K562 (cell line): Measurements from ENCODE around the gene DIP2C. TPM values are rescaled to one million over a fixed set of nuclear protein-coding genes. Genes with fewer than 3 reads are reported as not detected.

ENCODE experiments used
- ATAC-seq: fragments of 200-7000 bp; cut with Tn5 transposase; 3 replicates; pipeline ENCODE4 v1.9.1; 2020; ENCODE audit warnings: moderate library complexity
- BruUV-seq: library from RNA; stranded (reverse); fragments of 400-500 nt; replicated peaks from 2 replicates; lab custom pipeline; 2021; lab: Mats Ljungman, UMichigan
- CTCF ChIA-PET: fragments of 300-600 bp; formaldehyde crosslinking; extraction: SDS; loops from one replicate; lab custom pipeline; 2021; ENCODE audit warnings: low intra/inter-chr PET ratio; lab: Yijun Ruan, JAX
- POLR2A ChIA-PET: fragments of 300-600, 350-650 bp; sonication (Branson Sonifier 250); formaldehyde crosslinking; extraction: SDS; loops from one replicate; lab custom pipeline; 2021; ENCODE audit warnings: antibody characterized with exemption, inconsistent platforms; lab: Yijun Ruan, JAX
- DNase-seq, 4 experiments: peaks; one replicate each; pipeline versions ENCODE4 v3.0.0 to v3.0.0-alpha.2; 2011 to 2018; ENCODE audit warnings: low spot score in 3 of 4, mixed read lengths in 3 of 4; ENCODE audit errors: extremely low read depth in 1 of 4
- FAIRE-seq: peaks from 2 replicates; lab custom pipeline; 2011; peaks lifted over from hg19 to GRCh38; lab: Jason Lieb, UNC
- H2AFZ ChIP-seq: 2 replicates; pipeline ENCODE4 v1.6.0; 2011; ENCODE audit warnings: low read depth, low read length, control low read depth, inconsistent platforms
- H3K27ac ChIP-seq: fragments of 200-600 bp; 3 replicates; pipeline ENCODE4 v1.8.0; 2011; ENCODE audit warnings: low read depth, mild to moderate bottlenecking, control low read depth, inconsistent platforms, low read length, moderate library complexity, mixed read lengths; ENCODE audit errors: extremely low read depth
- H3K27me3 ChIP-seq, 2 experiments: fragments of 300-600 bp in 1 of 2; 2 replicates in 1 of 2; 3 replicates in 1 of 2; pipeline versions ENCODE4 v1.6.0 to v1.8.0; 2011; ENCODE audit warnings: inconsistent platforms in 2 of 2, low read length in 2 of 2, mild to moderate bottlenecking in 1 of 2, mixed read lengths in 1 of 2, moderate library complexity in 1 of 2; ENCODE audit not compliant: control insufficient read depth in 2 of 2, insufficient read depth in 2 of 2
- H3K36me3 ChIP-seq: fragments of 300-600 bp; 3 replicates; pipeline ENCODE4 v1.8.0; 2011; ENCODE audit warnings: mild to moderate bottlenecking, low read length, inconsistent platforms; ENCODE audit not compliant: control insufficient read depth, insufficient read depth
- H3K4me1 ChIP-seq, 2 experiments: fragments of 200-600 bp in 1 of 2; replicated peaks in 1 of 2; 2 replicates in 1 of 2; 3 replicates in 1 of 2; pipeline versions ENCODE4 v1.5.1 to v1.8.0; 2011; ENCODE audit warnings: inconsistent platforms in 2 of 2, low read length in 2 of 2, mild to moderate bottlenecking in 1 of 2, mixed read lengths in 1 of 2, moderate library complexity in 1 of 2; ENCODE audit not compliant: control insufficient read depth in 2 of 2, insufficient read depth in 2 of 2
- H3K4me2 ChIP-seq: 2 replicates; pipeline ENCODE4 v1.6.1; 2011; ENCODE audit warnings: low read length, control low read depth, inconsistent platforms, mixed read lengths; ENCODE audit not compliant: insufficient read depth
- H3K4me3 ChIP-seq: fragments of 200-600 bp; sonication (generic), shearing (Covaris generic); 2 replicates; pipeline ENCODE4 v1.5.1; 2016; ENCODE audit warnings: control low read depth, inconsistent platforms
- H3K79me2 ChIP-seq: fragments of 200-600 bp; 3 replicates; pipeline ENCODE4 v1.8.0; 2011; ENCODE audit warnings: low read length, inconsistent platforms; ENCODE audit not compliant: control insufficient read depth, insufficient read depth
- H3K9ac ChIP-seq, 2 experiments: 2 replicates each; pipeline versions ENCODE4 v1.6.0 to v1.6.1; 2011; ENCODE audit warnings: low read depth in 2 of 2, low read length in 2 of 2, control low read depth in 1 of 2, inconsistent platforms in 1 of 2, mild to moderate bottlenecking in 1 of 2, mixed read lengths in 1 of 2; ENCODE audit not compliant: insufficient read depth in 1 of 2
- H3K9me1 ChIP-seq: one replicate; pipeline ENCODE4 v1.6.0; 2011; ENCODE audit warnings: inconsistent platforms, mild to moderate bottlenecking, low read length, moderate library complexity; ENCODE audit not compliant: control insufficient read depth, insufficient read depth
- H3K9me3 ChIP-seq: replicated peaks from 2 replicates; pipeline ENCODE4 v1.5.1; 2011; ENCODE audit warnings: low read depth, low read length, inconsistent platforms; ENCODE audit not compliant: control insufficient read depth, insufficient read depth
- H4K20me1 ChIP-seq: replicated peaks from 2 replicates; pipeline ENCODE4 v1.6.1; 2011; ENCODE audit warnings: low read length, inconsistent platforms, mixed read lengths; ENCODE audit not compliant: control insufficient read depth, insufficient read depth
- E2F5 ChIP-seq: sonication (generic); formaldehyde crosslinking; IDR thresholded peaks from 2 replicates; pipeline ENCODE4 v1.8.0; 2022; ENCODE audit warnings: mild to moderate bottlenecking, missing genetic modification reagents
- HMGXB4 ChIP-seq: sonication (generic); formaldehyde crosslinking; IDR thresholded peaks from 2 replicates; pipeline ENCODE4 v1.8.1; 2023; ENCODE audit warnings: mild to moderate bottlenecking, missing genetic modification reagents
- ID3 ChIP-seq, 2 experiments: fragments of 250-450 bp in 1 of 2; fragments of 450-650 bp in 1 of 2; sonication (Bioruptor Pico) in 1 of 2; IDR thresholded peaks; 2 replicates each; pipeline versions ENCODE4 v1.6.1 to v1.8.0; 2016 to 2021; ENCODE audit warnings: mild to moderate bottlenecking in 2 of 2, moderate library complexity in 2 of 2, missing compliant biosample characterization in 1 of 2, missing genetic modification characterization in 1 of 2
- IFI16 ChIP-seq: fragments of 250-450 bp; sonication (Bioruptor Pico); IDR thresholded peaks from 2 replicates; pipeline ENCODE4 v2.1.2; 2022; ENCODE audit warnings: mild to moderate bottlenecking, inconsistent platforms
- MYNN ChIP-seq, 2 experiments: sonication (generic); formaldehyde crosslinking in 1 of 2; IDR thresholded peaks; 2 replicates each; pipeline versions ENCODE4 v1.5.0 to v1.6.1; 2016 to 2020; ENCODE audit warnings: antibody characterized with exemption in 1 of 2, missing genetic modification reagents in 1 of 2
- RHOXF2B ChIP-seq: fragments of 250-450 bp; sonication (Bioruptor Pico); conservative IDR thresholded peaks from 2 replicates; pipeline ENCODE4 v1.5.1; 2021
- TOE1 ChIP-seq, 2 experiments: fragments of 450-650 bp in 1 of 2; sonication (generic) in 1 of 2; formaldehyde crosslinking in 1 of 2; IDR thresholded peaks; 2 replicates each; pipeline versions ENCODE4 v1.7.1 to v1.8.0; 2016 to 2022; ENCODE audit warnings: borderline replicate concordance in 2 of 2, mild to moderate bottlenecking in 2 of 2, antibody characterized with exemption in 1 of 2, inconsistent platforms in 1 of 2, low read depth in 1 of 2, missing genetic modification reagents in 1 of 2, moderate library complexity in 1 of 2
- ZNF592 ChIP-seq: fragments of 450-650 bp; IDR thresholded peaks from 2 replicates; pipeline ENCODE4 v1.6.1; 2017; ENCODE audit warnings: antibody characterized with exemption, mild to moderate bottlenecking
- WGBS: fragments of 100-300 bp; shearing (Covaris generic); methylation state at CpG from one replicate; pipeline ENCODE4 v1.1.6; 2016; ENCODE audit warnings: low coverage, mixed read lengths; ENCODE audit not compliant: insufficient coverage; ENCODE audit errors: missing lambda C conversion rate; 5-methylcytosine and 5-hydroxymethylcytosine counted together
- in situ Hi-C: fragments of 300-500 bp; cut with MboI; formaldehyde crosslinking; loops from 4 replicates; pipeline ENCODE4 v1.15.0; 2018; ENCODE audit warnings: inconsistent platforms, mixed read lengths
- intact Hi-C: fragments of 100-400 bp; cut with micrococcal nuclease; formaldehyde crosslinking; loops from 2 replicates; pipeline ENCODE4 v1.14.2; 2022
- polyA plus RNA-seq, 8 experiments: library from polyadenylated mRNA; depleted of rRNA in 4 of 8; stranded (reverse) in 5 of 8; unstranded in 3 of 8; fragments of >200 nt; fragmentation: Nextera tagmentation in 2 of 8; fragmentation: Illumina TruSeq in 1 of 8; extraction: Ambion mirVana in 2 of 8; extraction: Trizol in 1 of 8; gene quantifications; 2 replicates each; pipeline versions ENCODE4 v1.2.1 to v1.2.3, GENCODE V29; 2011 to 2014; ENCODE audit warnings: inconsistent platforms in 1 of 8, missing spikeins in 1 of 8
- total RNA-seq, 7 experiments: library from RNA; depleted of rRNA in 6 of 7; stranded (reverse); fragments of >200 nt in 6 of 7; fragmentation: Illumina TruSeq in 2 of 7; extraction: Trizol in 2 of 7; gene quantifications; 2 replicates each; pipeline versions ENCODE4 v1.2.1 to v1.2.3, GENCODE V29; 2011 to 2021; ENCODE audit warnings: low replicate concordance in 1 of 7

DIP2C gene
- total and polyA plus RNA-seq, 9 of the 15 experiments (the other 6 are each of a cell fraction or from before 2014, with no cell fraction given), result 0.01 TPM; not detected in 8

- TF ChIP-seq HMGXB4 (no peak), IFI16 (CRISPR knock-in tag) (no peak), TOE1 (IDR thresholded peaks at IDR 0.05; ENCODE audit: borderline replicate concordance) (no peak), TOE1 (CRISPR knock-in tag; IDR thresholded peaks at IDR 0.05; ENCODE audit: borderline replicate concordance, low read depth) (no peak)
Measured at GRCh38 chr10:552679-553078, 136.8 kb downstream of the DIP2C start (continued).

- Histone ChIP-seq H3K4me2 (no peak overlapping the region), H2AFZ (no peak overlapping the region), H3K27ac (no peak overlapping the region), H3K79me2 (no peaks in the 10 kb centered on the region), H3K9me3 (no peaks in the 10 kb centered on the region), H3K4me1 (no peaks in the 10 kb centered on the region; a peak in 1 of 5 replicates), H3K36me3 (no peaks in the 10 kb centered on the region), H3K4me3 (no peak overlapping the region), H3K9me1 (no peaks in the 10 kb centered on the region), H3K9ac (no peak overlapping the region), H3K27me3 (peaks cover 7 to 54% of the 10 kb centered on the region in 2 experiments; a peak in 4 of 5 replicates), H4K20me1 (peaks cover 3% of the 10 kb centered on the region; the same call in 1 of the 2 replicates)
- no peak for FAIRE-seq
- DNase-seq, result no peak
- in situ Hi-C loops (no loop called here), intact Hi-C loops (no loop called here)
- WGBS, result 1% methylated on average over 19 of the region's 19 CpGs
- ATAC-seq, result no peak
- ChIA-PET POLR2A (interaction anchor here (0.8 kb wide), 1 partner anchor 133 kb away, joined by 3 read pairs; no protein-coding TSS in a partner anchor), CTCF (no interaction called here)
- BruUV-seq, result no TSS peak
- no peak for TF ChIP-seq ZNF592
- TF ChIP-seq MYNN (IDR thresholded peaks at IDR 0.05), result no peak
- no peak for TF ChIP-seq MYNN (CRISPR knock-in tag; IDR thresholded peaks at IDR 0.05)
- TF ChIP-seq E2F5 (CRISPR knock-in tag), result no peak
- no peak for TF ChIP-seq ID3 (CRISPR knock-in tag; IDR thresholded peaks at IDR 0.05)
- no peak for TF ChIP-seq ID3 (tag; IDR thresholded peaks at IDR 0.05)
- no peak for TF ChIP-seq RHOXF2B
Measured at GRCh38 chr10:551373-552252, 137.9 kb downstream of the DIP2C start.
